Adrenal gland (tissue), 5 donors: ENCODE results near the gene CA7.

Source experiments
- CTCF ChIP-seq, 6 experiments: fragments of 450-650 bp in 4 of 6; fragments of 200-600 bp in 2 of 6; sonication (generic) in 1 of 6; IDR thresholded peaks; 1 replicate in 5 of 6; 2 replicates in 1 of 6; pipeline versions ENCODE4 v1.5.1 to v1.8.0; 2016 to 2021; ENCODE audit warnings: antibody characterized with exemption in 6 of 6, mild to moderate bottlenecking in 2 of 6, moderate library complexity in 1 of 6
- POLR2A ChIP-seq, 2 donors: fragments of 450-650 bp; IDR thresholded peaks; one replicate each; pipeline ENCODE4 v1.6.1; 2017; ENCODE audit warnings: antibody characterized with exemption in 2 of 2, mild to moderate bottlenecking in 2 of 2, moderate library complexity in 1 of 2
- donor health status: DM: no; HTN: no; CAD: no.

GRCh38 chr16:66832190-66832589, 12.0 kb upstream of the CA7 start:
- TF ChIP-seq CTCF (IDR thresholded peaks at IDR 0.05) (no peak), POLR2A (IDR thresholded peaks at IDR 0.05) (no peak)
